Measurements from ENCODE around the gene FOXJ1.

GRCh38 chr17:76102944-76103273, 38.1 kb downstream of the FOXJ1 start:
- TF ChIP-seq GATA3 (IDR thresholded peaks at IDR 0.05; ENCODE audit: low read depth, low read length): no peak
- no peak for TF ChIP-seq GATA2 (IDR thresholded peaks at IDR 0.05; ENCODE audit: low read depth, low read length)

All from SH-SY5Y (cell line).